ENCODE measurements around the gene SLC35F4. TPM values are rescaled to one million over a fixed set of nuclear protein-coding genes. Genes with fewer than 3 reads are reported as not detected.

The SLC35F4 gene
- total and polyA plus RNA-seq, 2 donors (not counting 3 experiments of a cell fraction or from before 2014, with no cell fraction given): not detected

GRCh38 chr14:57755018-57755521 is 110.8 kb downstream of the SLC35F4 start:
- H3K36me3 ChIP-seq (ENCODE audit: control insufficient read depth in 2 of 2, extremely low read depth in 1 of 2, insufficient read depth in 2 of 2, low read length in 2 of 2): no peaks in the 10 kb centered on the region
- POLR2A ChIA-PET: no interaction called here
- no peaks in the 10 kb centered on the region for H3K27me3 ChIP-seq (ENCODE audit: control insufficient read depth in 2 of 2, insufficient read depth in 2 of 2, low read length in 2 of 2)
- dilution Hi-C loops (cut with MboI; ENCODE audit: extremely low pct_ligation_motif_present, low sequenced_read_pairs): no loop called here
- H4K20me1 ChIP-seq (replicated peaks; ENCODE audit: control insufficient read depth, extremely low read depth, insufficient read depth, low read length): no peaks in the 10 kb centered on the region
- H3K4me2 ChIP-seq (ENCODE audit: insufficient read depth, low read length): no peak overlapping the region
- CTCF ChIA-PET: no interaction called here
- no peaks in the 10 kb centered on the region for H3K9me3 ChIP-seq (replicated peaks; ENCODE audit: control insufficient read depth, insufficient read depth, low read length)
- TF ChIP-seq JUN (IDR thresholded peaks at IDR 0.05; ENCODE audit: borderline replicate concordance, insufficient read depth, insufficient read length, low read depth): no peak
- no peak for TF ChIP-seq POLR2A (IDR thresholded peaks at IDR 0.05; ENCODE audit: low read depth, low read length)
- TF ChIP-seq CTCF (IDR thresholded peaks at IDR 0.05; ENCODE audit: extremely low read depth in 1 of 2, insufficient read depth in 1 of 2, low read depth in 1 of 2, low read length in 2 of 2): no peak
- no peak for TF ChIP-seq MYC (IDR thresholded peaks at IDR 0.05; ENCODE audit: low read depth, low read length)
- TF ChIP-seq POLR2AphosphoS5 (IDR thresholded peaks at IDR 0.05; ENCODE audit: insufficient read depth, low read depth, low read length): no peak
- no peak for TF ChIP-seq GATA2 (IDR thresholded peaks at IDR 0.05; ENCODE audit: insufficient read depth, insufficient read length, low read depth, low read length)
- TF ChIP-seq FOS (IDR thresholded peaks at IDR 0.05; ENCODE audit: borderline replicate concordance, insufficient read depth, low read length): no peak
- no peak for TF ChIP-seq MAX (IDR thresholded peaks at IDR 0.05; ENCODE audit: insufficient read depth, insufficient read length)
- TF ChIP-seq EZH2 (IDR thresholded peaks at IDR 0.05; ENCODE audit: borderline replicate concordance, low read depth, low read length, severe bottlenecking): no peak
- no peak overlapping the region for H3K4me3 ChIP-seq (replicated peaks in 1 of 3; ENCODE audit: insufficient read depth in 1 of 3, low read depth in 1 of 3, low read length in 3 of 3)
- H3K79me2 ChIP-seq (ENCODE audit: control insufficient read depth, insufficient read depth, low read length): no peaks in the 10 kb centered on the region
- H3K9me1 ChIP-seq (replicated peaks; ENCODE audit: control insufficient read depth, extremely low read depth, insufficient read depth, low read length): no peaks in the 10 kb centered on the region
- BruUV-seq (replicated peaks): no TSS peak
- no peak overlapping the region for H3K9ac ChIP-seq (replicated peaks; ENCODE audit: extremely low read depth, insufficient read depth, low read length)
- DNase-seq (ENCODE audit: low read depth, low spot score): no peak
- no peak overlapping the region for H3K27ac ChIP-seq (ENCODE audit: insufficient read depth, low read depth, low read length)
- no peak overlapping the region for H2AFZ ChIP-seq (ENCODE audit: low read depth, low read length)
- intact Hi-C loops (cut with micrococcal nuclease): no loop called here
- H3K4me1 ChIP-seq (ENCODE audit: control insufficient read depth, extremely low read depth, insufficient read depth, low read length): no peaks in the 10 kb centered on the region
- FAIRE-seq: no peak

Measured in endothelial cell of umbilical vein (primary cell).